ENCODE results near the gene PELI1. TPM values are rescaled to one million over a fixed set of nuclear protein-coding genes. Genes with fewer than 3 reads are reported as not detected.

Gene PELI1
- total and polyA plus RNA-seq, 2 donors (not counting 3 experiments of a cell fraction or from before 2014, with no cell fraction given): 14.2 to 30.9 TPM

DNA sequence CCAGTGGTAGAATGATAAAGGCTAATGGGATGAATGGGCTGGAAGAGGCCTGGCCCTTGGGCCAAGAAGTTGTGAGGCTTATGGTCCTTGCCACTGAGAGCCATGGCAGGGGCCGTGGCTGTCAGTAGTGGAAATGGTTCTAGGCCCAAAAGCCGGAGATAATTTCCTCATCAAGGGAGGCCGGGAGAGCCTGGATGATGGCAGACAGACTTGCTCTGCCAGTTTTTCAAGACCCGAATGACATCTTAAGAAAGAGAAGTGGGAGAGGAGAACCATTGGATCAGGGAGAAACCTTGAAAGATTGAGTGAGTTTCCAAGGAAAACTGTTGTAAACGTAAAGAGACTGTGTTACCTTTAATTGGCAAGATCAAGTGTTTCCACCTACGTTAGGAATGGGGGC, 78.7 kb downstream of the PELI1 start:
- no TSS peak for BruUV-seq (replicated peaks)
- ChIA-PET POLR2A (no interaction called here), CTCF (interaction anchor here (1.6 kb wide), 2 partner anchors 13 to 36 kb away, joined by 7 read pairs; no protein-coding TSS in a partner anchor)
- Histone ChIP-seq H3K79me2 (ENCODE audit: control insufficient read depth, insufficient read depth, low read length) (no peaks in the 10 kb centered on the region), H4K20me1 (replicated peaks; ENCODE audit: control insufficient read depth, extremely low read depth, insufficient read depth, low read length) (no peaks in the 10 kb centered on the region), H2AFZ (ENCODE audit: low read depth, low read length) (no peak overlapping the region), H3K36me3 (ENCODE audit: control insufficient read depth in 2 of 2, extremely low read depth in 1 of 2, insufficient read depth in 2 of 2, low read length in 2 of 2) (no peaks in the 10 kb centered on the region), H3K9ac (replicated peaks; ENCODE audit: extremely low read depth, insufficient read depth, low read length) (no peak overlapping the region), H3K4me3 (replicated peaks in 1 of 3; ENCODE audit: insufficient read depth in 1 of 3, low read depth in 1 of 3, low read length in 3 of 3) (no peak overlapping the region), H3K4me2 (ENCODE audit: insufficient read depth, low read length) (no peak overlapping the region), H3K27ac (ENCODE audit: insufficient read depth, low read depth, low read length) (peak overlapping the region; percentile 99), H3K27me3 (ENCODE audit: control insufficient read depth in 2 of 2, insufficient read depth in 2 of 2, low read length in 2 of 2) (no peaks in the 10 kb centered on the region), H3K4me1 (ENCODE audit: control insufficient read depth, extremely low read depth, insufficient read depth, low read length) (peaks cover 24% of the 10 kb centered on the region), H3K9me3 (replicated peaks; ENCODE audit: control insufficient read depth, insufficient read depth, low read length) (no peaks in the 10 kb centered on the region), H3K9me1 (replicated peaks; ENCODE audit: control insufficient read depth, extremely low read depth, insufficient read depth, low read length) (no peaks in the 10 kb centered on the region)
- DNase-seq (ENCODE audit: low read depth, low spot score) (no peak), FAIRE-seq (no peak)
- TF ChIP-seq FOS (IDR thresholded peaks at IDR 0.05; ENCODE audit: borderline replicate concordance, insufficient read depth, low read length) (no peak), GATA2 (IDR thresholded peaks at IDR 0.05; ENCODE audit: insufficient read depth, insufficient read length, low read depth, low read length) (no peak), JUN (IDR thresholded peaks at IDR 0.05; ENCODE audit: borderline replicate concordance, insufficient read depth, insufficient read length, low read depth) (no peak), POLR2AphosphoS5 (IDR thresholded peaks at IDR 0.05; ENCODE audit: insufficient read depth, low read depth, low read length) (no peak), MYC (IDR thresholded peaks at IDR 0.05; ENCODE audit: low read depth, low read length) (no peak)
- TF ChIP-seq, protein P1, sequence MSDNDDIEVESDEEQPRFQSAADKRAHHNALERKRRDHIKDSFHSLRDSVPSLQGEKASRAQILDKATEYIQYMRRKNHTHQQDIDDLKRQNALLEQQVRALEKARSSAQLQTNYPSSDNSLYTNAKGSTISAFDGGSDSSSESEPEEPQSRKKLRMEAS (IDR thresholded peaks at IDR 0.05; ENCODE audit: insufficient read depth, insufficient read length): no peak
- intact Hi-C loops (cut with micrococcal nuclease) (loop anchor here (2.0 kb wide), 2 partner anchors 39 to 47 kb away; partner anchors contain the start of gene VPS54), dilution Hi-C loops (cut with MboI; ENCODE audit: extremely low pct_ligation_motif_present, low sequenced_read_pairs) (no loop called here)

DNA sequence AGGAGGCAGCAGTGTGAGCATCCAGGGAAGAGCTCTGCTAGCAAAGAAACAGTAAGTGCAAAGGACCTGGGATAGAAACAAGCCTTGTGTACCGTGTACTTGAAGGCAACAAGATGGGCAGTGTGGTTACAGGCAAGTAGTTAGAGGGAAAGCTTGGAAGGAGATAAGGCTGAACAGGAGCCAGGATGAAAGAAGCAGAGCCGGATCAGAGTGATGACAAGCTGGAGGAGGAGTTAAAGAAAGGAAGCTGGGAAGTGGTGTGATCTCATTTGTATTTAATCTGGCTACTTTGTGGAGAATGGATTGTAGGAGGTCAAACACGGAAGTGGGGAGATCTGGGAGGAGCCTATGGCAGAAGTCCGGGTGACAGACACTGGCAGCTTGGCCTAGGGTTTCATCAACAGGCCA, 80.3 kb downstream of the PELI1 start:
- dilution Hi-C loops (cut with MboI; ENCODE audit: extremely low pct_ligation_motif_present, low sequenced_read_pairs) (no loop called here), intact Hi-C loops (cut with micrococcal nuclease) (loop anchor here (1.0 to 2.0 kb wide), 8 partner anchors 12 to 687 kb away; partner anchors contain the start of genes PELI1 and VPS54)
- H3K9me1 ChIP-seq (replicated peaks; ENCODE audit: control insufficient read depth, extremely low read depth, insufficient read depth, low read length): no peaks in the 10 kb centered on the region
- H3K79me2 ChIP-seq (ENCODE audit: control insufficient read depth, insufficient read depth, low read length): no peaks in the 10 kb centered on the region
- H3K4me1 ChIP-seq (ENCODE audit: control insufficient read depth, extremely low read depth, insufficient read depth, low read length): peaks cover 24% of the 10 kb centered on the region
- no peak for TF ChIP-seq MYC (IDR thresholded peaks at IDR 0.05; ENCODE audit: low read depth, low read length)
- TF ChIP-seq JUN (IDR thresholded peaks at IDR 0.05; ENCODE audit: borderline replicate concordance, insufficient read depth, insufficient read length, low read depth): peak; percentile 32
- TF ChIP-seq POLR2AphosphoS5 (IDR thresholded peaks at IDR 0.05; ENCODE audit: insufficient read depth, low read depth, low read length): peak; percentile 26
- H3K9ac ChIP-seq (replicated peaks; ENCODE audit: extremely low read depth, insufficient read depth, low read length): peak overlapping the region; percentile 89
- H3K4me2 ChIP-seq (ENCODE audit: insufficient read depth, low read length): peak overlapping the region; percentile 81
- ChIA-PET CTCF (interaction anchor here (0.6 to 3.2 kb wide), 14 partner anchors 8 to 424 kb away, joined by 3 to 18 read pairs (median 4); no protein-coding TSS in a partner anchor), POLR2A (interaction anchor here (0.6 to 1.1 kb wide), 3 partner anchors 13 to 198 kb away, joined by 3 to 14 read pairs (median 3); no protein-coding TSS in a partner anchor)
- peak overlapping the region in 1 of 3 experiments; percentile 7 for H3K4me3 ChIP-seq (replicated peaks in 1 of 3; ENCODE audit: insufficient read depth in 1 of 3, low read depth in 1 of 3, low read length in 3 of 3)
- DNase-seq (ENCODE audit: low read depth, low spot score) (peak; percentile 89), FAIRE-seq (peak; percentile 96)
- H3K36me3 ChIP-seq (ENCODE audit: control insufficient read depth in 2 of 2, extremely low read depth in 1 of 2, insufficient read depth in 2 of 2, low read length in 2 of 2): no peaks in the 10 kb centered on the region
- peak overlapping the region; percentile 76 for H2AFZ ChIP-seq (ENCODE audit: low read depth, low read length)
- no peaks in the 10 kb centered on the region for H3K27me3 ChIP-seq (ENCODE audit: control insufficient read depth in 2 of 2, insufficient read depth in 2 of 2, low read length in 2 of 2)
- H3K9me3 ChIP-seq (replicated peaks; ENCODE audit: control insufficient read depth, insufficient read depth, low read length): no peaks in the 10 kb centered on the region
- H4K20me1 ChIP-seq (replicated peaks; ENCODE audit: control insufficient read depth, extremely low read depth, insufficient read depth, low read length): no peaks in the 10 kb centered on the region
- BruUV-seq (replicated peaks): no TSS peak
- H3K27ac ChIP-seq (ENCODE audit: insufficient read depth, low read depth, low read length): peak overlapping the region; percentile 99
